GM19239 (cell line): Measurements from ENCODE around the gene SLC26A8.

Experiments used
- DNase-seq: peaks from one replicate; pipeline ENCODE4 v3.0.0; 2011; ENCODE audit warnings: low spot score; ENCODE audit not compliant: insufficient read length
- FAIRE-seq: peaks from 2 replicates; lab custom pipeline; 2011; peaks lifted over from hg19 to GRCh38; lab: Jason Lieb, UNC

The SLC26A8 gene

GRCh38 chr6:35896228-35896627, 128.2 kb downstream of the SLC26A8 start:
- FAIRE-seq, result no peak
- DNase-seq, result no peak

GRCh38 chr6:35895560-35895959, 128.9 kb downstream of the SLC26A8 start:
- no peak for DNase-seq
- FAIRE-seq, result no peak

GRCh38 chr6:35894776-35895175, 129.7 kb downstream of the SLC26A8 start:
- DNase-seq (no peak), FAIRE-seq (no peak)
